Measurements from ENCODE around the gene FTCDNL1. TPM values are rescaled to one million over a fixed set of nuclear protein-coding genes. Genes with fewer than 3 reads are reported as not detected.

FTCDNL1 gene
- total RNA-seq, 1 experiment from 2014 or later: 2.0 TPM

DNA sequence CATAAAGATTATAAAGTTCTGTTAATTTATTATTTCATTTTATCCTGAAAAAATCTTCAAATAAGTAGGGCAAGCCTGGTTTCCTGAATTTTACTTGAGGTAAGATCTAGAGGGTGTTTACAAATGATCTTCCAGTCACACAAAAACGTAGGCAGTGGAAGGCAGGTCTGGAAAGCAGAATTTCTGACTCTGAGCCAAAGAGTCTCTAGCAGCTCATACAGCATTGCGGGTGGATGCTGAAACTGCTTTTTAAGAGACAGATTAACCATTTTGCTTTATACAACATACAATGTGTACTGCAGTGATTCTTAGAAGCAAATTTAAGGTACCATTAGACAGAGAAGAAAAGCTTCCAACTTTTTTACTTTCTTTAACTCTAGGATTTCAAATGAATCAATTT, 117.0 kb downstream of the FTCDNL1 start:
- Histone ChIP-seq H3K23ac (ENCODE audit: insufficient read length, low read depth, low read length) (no peak overlapping the region), H4K20me1 (ENCODE audit: control insufficient read depth, insufficient read depth, insufficient read length) (no peaks in the 10 kb centered on the region), H3K23me2 (ENCODE audit: insufficient read length, low read depth, low read length, poor library complexity, severe bottlenecking) (no peaks in the 10 kb centered on the region), H2BK12ac (ENCODE audit: insufficient read length, low read depth, low read length) (no peak overlapping the region), H3K9me3 (ENCODE audit: control insufficient read depth, low read depth, low read length) (no peaks in the 10 kb centered on the region), H2BK120ac (ENCODE audit: low read depth, low read length, poor library complexity, severe bottlenecking) (no peak overlapping the region), H4K91ac (ENCODE audit: insufficient read length, low read depth, low read length) (no peak overlapping the region), H3K9ac (ENCODE audit: extremely low read depth, insufficient read length, low read length) (no peak overlapping the region), H2BK5ac (ENCODE audit: insufficient read length, low read length) (no peak overlapping the region), H3K79me2 (ENCODE audit: insufficient read depth, low read length) (no peaks in the 10 kb centered on the region), H4K5ac (ENCODE audit: insufficient read length, low read depth, low read length) (no peak overlapping the region), H3K27ac (ENCODE audit: insufficient read length, low read depth, low read length) (no peak overlapping the region), H3K18ac (ENCODE audit: insufficient read length, low read depth, low read length) (no peak overlapping the region), H4K8ac (replicated peaks; ENCODE audit: insufficient read length, low read depth, low read length) (no peak overlapping the region), H3K4me1 (ENCODE audit: insufficient read depth, low read length) (no peaks in the 10 kb centered on the region), H2BK20ac (ENCODE audit: low read depth, low read length, poor library complexity, severe bottlenecking) (no peak overlapping the region), H3K79me1 (ENCODE audit: insufficient read depth, low read depth, low read length, poor library complexity, severe bottlenecking) (no peaks in the 10 kb centered on the region), H3K27me3 (ENCODE audit: insufficient read depth, low read length) (no peaks in the 10 kb centered on the region), H3K56ac (ENCODE audit: insufficient read length, low read depth, low read length) (no peak overlapping the region), H3T11ph (ENCODE audit: low read length) (no peak overlapping the region), H2BK15ac (ENCODE audit: low read depth, low read length) (no peak overlapping the region), H3K4me2 (ENCODE audit: insufficient read depth, insufficient read length, low read length) (no peak overlapping the region), H3K14ac (ENCODE audit: insufficient read depth, low read length) (no peak overlapping the region), H3K4ac (ENCODE audit: low read depth, low read length) (no peak overlapping the region), H2AK5ac (ENCODE audit: insufficient read length, low read length) (no peak overlapping the region), H2AFZ (ENCODE audit: low read length) (no peak overlapping the region)
- WGBS (ENCODE audit: extremely low coverage, insufficient read length, low lambda C conversion rate): no CpG with 5 or more reads among the region's 2 CpGs
- Mint-ChIP-seq H3K27ac (no peak overlapping the region), H3K4me1 (peaks cover 4 to 6% of the 10 kb centered on the region in 2 experiments), H3K4me3 (no peak overlapping the region), H3K9me3 (no peaks in the 10 kb centered on the region; a peak in 1 of 5 replicates), H3K36me3 (ENCODE audit: insufficient read depth in 1 of 3, low read depth in 3 of 3) (no peaks in the 10 kb centered on the region), H3K27me3 (ENCODE audit: low read depth) (peaks cover 2% of the 10 kb centered on the region)
- TF ChIP-seq, protein P1, sequence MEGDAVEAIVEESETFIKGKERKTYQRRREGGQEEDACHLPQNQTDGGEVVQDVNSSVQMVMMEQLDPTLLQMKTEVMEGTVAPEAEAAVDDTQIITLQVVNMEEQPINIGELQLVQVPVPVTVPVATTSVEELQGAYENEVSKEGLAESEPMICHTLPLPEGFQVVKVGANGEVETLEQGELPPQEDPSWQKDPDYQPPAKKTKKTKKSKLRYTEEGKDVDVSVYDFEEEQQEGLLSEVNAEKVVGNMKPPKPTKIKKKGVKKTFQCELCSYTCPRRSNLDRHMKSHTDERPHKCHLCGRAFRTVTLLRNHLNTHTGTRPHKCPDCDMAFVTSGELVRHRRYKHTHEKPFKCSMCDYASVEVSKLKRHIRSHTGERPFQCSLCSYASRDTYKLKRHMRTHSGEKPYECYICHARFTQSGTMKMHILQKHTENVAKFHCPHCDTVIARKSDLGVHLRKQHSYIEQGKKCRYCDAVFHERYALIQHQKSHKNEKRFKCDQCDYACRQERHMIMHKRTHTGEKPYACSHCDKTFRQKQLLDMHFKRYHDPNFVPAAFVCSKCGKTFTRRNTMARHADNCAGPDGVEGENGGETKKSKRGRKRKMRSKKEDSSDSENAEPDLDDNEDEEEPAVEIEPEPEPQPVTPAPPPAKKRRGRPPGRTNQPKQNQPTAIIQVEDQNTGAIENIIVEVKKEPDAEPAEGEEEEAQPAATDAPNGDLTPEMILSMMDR (conservative IDR thresholded peaks at IDR 0.05): no peak
- no peak for DNase-seq

Data from H9 (cell line).